Left ventricle myocardium inferior (tissue), 1 donor: ENCODE measurements around the gene FBXO33. TPM values are rescaled to one million over a fixed set of nuclear protein-coding genes. Genes with fewer than 3 reads are reported as not detected.

Experiments used
- DNase-seq: peaks from one replicate; pipeline ENCODE4 v3.0.0-alpha.2; 2020
- H3K27ac ChIP-seq: fragments of 200-600 bp; replicated peaks from 2 replicates; pipeline ENCODE4 v1.8.0; 2021
- H3K27me3 ChIP-seq: fragments of 200-600 bp; 2 replicates; pipeline ENCODE4 v1.8.0; 2021; ENCODE audit warnings: low read depth
- H3K36me3 ChIP-seq: fragments of 200-600 bp; 2 replicates; pipeline ENCODE4 v1.8.0; 2021
- H3K4me1 ChIP-seq: fragments of 200-600 bp; 2 replicates; pipeline ENCODE4 v1.8.0; 2021
- H3K4me3 ChIP-seq: fragments of 200-600 bp; 2 replicates; pipeline ENCODE4 v1.8.0; 2021; ENCODE audit warnings: mild to moderate bottlenecking, moderate library complexity
- H3K9me3 ChIP-seq: fragments of 200-600 bp; replicated peaks from 2 replicates; pipeline ENCODE4 v1.8.0; 2021
- CTCF ChIP-seq: fragments of 200-600 bp; IDR thresholded peaks from 2 replicates; pipeline ENCODE4 v1.8.0; 2021; ENCODE audit warnings: antibody characterized with exemption, mild to moderate bottlenecking, borderline replicate concordance
- intact Hi-C: fragments of 100-400 bp; cut with micrococcal nuclease; formaldehyde crosslinking; loops from one replicate; pipeline ENCODE4 v1.11.0; 2022
- total RNA-seq: library from RNA; stranded (reverse); fragmentation: NEBNext Ultra II Directional; extraction: Animal tissue kit (Norgen Biotek cat#: 25700); gene quantifications from one replicate; pipeline ENCODE4 v1.2.1, GENCODE V29; 2021
- donor health status: DM: no; HTN: yes; CAD: no; lungs with severe emphysema.

The FBXO33 gene
- total RNA-seq, 1 donor from 2014 or later: 4.8 TPM

- intact Hi-C loops: no loop called here
- no peak for TF ChIP-seq CTCF
These were observed 15.0 kb upstream of the FBXO33 start for GRCh38 chr14:39447175-39447661.

GRCh38 chr14:39446131-39446744 lies 14.0 kb upstream of the FBXO33 start:
- no peak for TF ChIP-seq CTCF
- no peak overlapping the region for H3K27ac ChIP-seq
- intact Hi-C loops: no loop called here
- peaks cover 9% of the 10 kb centered on the region for H3K36me3 ChIP-seq
- peaks cover 5% of the 10 kb centered on the region for H3K4me1 ChIP-seq
- no peak overlapping the region for H3K4me3 ChIP-seq
- peaks cover 10% of the 10 kb centered on the region for H3K9me3 ChIP-seq
- H3K27me3 ChIP-seq: no peaks in the 10 kb centered on the region
- DNase-seq: no peak

More at GRCh38 chr14:39447175-39447661, 15.0 kb upstream of the FBXO33 start:
- Histone ChIP-seq H3K4me1 (peaks cover 5% of the 10 kb centered on the region), H3K27ac (no peak overlapping the region), H3K27me3 (no peaks in the 10 kb centered on the region), H3K4me3 (no peak overlapping the region), H3K36me3 (peaks cover under 1% of the 10 kb centered on the region), H3K9me3 (peaks cover under 1% of the 10 kb centered on the region)
- DNase-seq: no peak

GRCh38 chr14:39442293-39442692 lies 10.1 kb upstream of the FBXO33 start:
- no peaks in the 10 kb centered on the region for H3K27me3 ChIP-seq
- H3K27ac ChIP-seq: no peak overlapping the region
- peaks cover 16% of the 10 kb centered on the region for H3K9me3 ChIP-seq
- H3K4me3 ChIP-seq: no peak overlapping the region
- peaks cover 9% of the 10 kb centered on the region for H3K36me3 ChIP-seq
- TF ChIP-seq CTCF: no peak
- DNase-seq: no peak
- intact Hi-C loops: no loop called here
- H3K4me1 ChIP-seq: peaks cover 2% of the 10 kb centered on the region

GRCh38 chr14:39441805-39442204 lies 9.6 kb upstream of the FBXO33 start:
- Histone ChIP-seq H3K4me1 (no peaks in the 10 kb centered on the region), H3K27ac (no peak overlapping the region), H3K36me3 (peaks cover 9% of the 10 kb centered on the region), H3K27me3 (no peaks in the 10 kb centered on the region), H3K9me3 (peaks cover 16% of the 10 kb centered on the region), H3K4me3 (no peak overlapping the region)
- TF ChIP-seq CTCF: no peak
- intact Hi-C loops: no loop called here
- no peak for DNase-seq

GRCh38 chr14:39440975-39441374 lies 8.7 kb upstream of the FBXO33 start:
- no peak for TF ChIP-seq CTCF
- Histone ChIP-seq H3K36me3 (peaks cover 9% of the 10 kb centered on the region), H3K27ac (no peak overlapping the region), H3K4me1 (no peaks in the 10 kb centered on the region), H3K27me3 (no peaks in the 10 kb centered on the region), H3K9me3 (peaks cover 16% of the 10 kb centered on the region), H3K4me3 (no peak overlapping the region)
- DNase-seq: no peak
- intact Hi-C loops: no loop called here
